Fibroblast of pulmonary artery (primary cell): Measurements from ENCODE around the gene ST3GAL6.

Source experiments
- DNase-seq: peaks from one replicate; pipeline ENCODE4 v3.0.0-alpha.2; 2010; ENCODE audit warnings: low read depth
- H3K4me3 ChIP-seq: replicated peaks from 2 replicates; pipeline ENCODE4 v1.5.1; 2011; ENCODE audit warnings: low read depth, mild to moderate bottlenecking, control low read depth, low read length, moderate library complexity
- CTCF ChIP-seq: IDR thresholded peaks from 2 replicates; pipeline ENCODE4 v1.5.1; 2011; ENCODE audit warnings: mild to moderate bottlenecking, control low read depth, low read length, inconsistent platforms; ENCODE audit errors: missing control alignments

The ST3GAL6 gene

GRCh38 chr3:98726084-98726483 lies 37.1 kb upstream of the ST3GAL6 start:
- no peak for DNase-seq
- H3K4me3 ChIP-seq = no peak overlapping the region
- no peak for TF ChIP-seq CTCF

GRCh38 chr3:98727638-98728037 lies 35.5 kb upstream of the ST3GAL6 start:
- no peak overlapping the region for H3K4me3 ChIP-seq
- no peak for TF ChIP-seq CTCF
- DNase-seq = no peak

- TF ChIP-seq CTCF = no peak
- H3K4me3 ChIP-seq = no peak overlapping the region
- DNase-seq = no peak
Observed at GRCh38 chr3:98728672-98729071, 34.5 kb upstream of the ST3GAL6 start.

- DNase-seq = peak; percentile 33
- no peak for TF ChIP-seq CTCF
Observed at GRCh38 chr3:98730338-98730737, 32.8 kb upstream of the ST3GAL6 start.

GRCh38 chr3:98730886-98731537 lies 32.1 kb upstream of the ST3GAL6 start:
- DNase-seq = no peak
- no peak overlapping the region for H3K4me3 ChIP-seq
- TF ChIP-seq CTCF = no peak

More at GRCh38 chr3:98730338-98730737, 32.8 kb upstream of the ST3GAL6 start:
- no peak overlapping the region for H3K4me3 ChIP-seq

- no peak for DNase-seq
Observed at GRCh38 chr3:98731720-98732285, 31.3 kb upstream of the ST3GAL6 start.

More at GRCh38 chr3:98731720-98732285, 31.3 kb upstream of the ST3GAL6 start:
- H3K4me3 ChIP-seq = peak overlapping the region; percentile 74
- no peak for TF ChIP-seq CTCF
